ENCODE data around the gene PSMB7.

DNA sequence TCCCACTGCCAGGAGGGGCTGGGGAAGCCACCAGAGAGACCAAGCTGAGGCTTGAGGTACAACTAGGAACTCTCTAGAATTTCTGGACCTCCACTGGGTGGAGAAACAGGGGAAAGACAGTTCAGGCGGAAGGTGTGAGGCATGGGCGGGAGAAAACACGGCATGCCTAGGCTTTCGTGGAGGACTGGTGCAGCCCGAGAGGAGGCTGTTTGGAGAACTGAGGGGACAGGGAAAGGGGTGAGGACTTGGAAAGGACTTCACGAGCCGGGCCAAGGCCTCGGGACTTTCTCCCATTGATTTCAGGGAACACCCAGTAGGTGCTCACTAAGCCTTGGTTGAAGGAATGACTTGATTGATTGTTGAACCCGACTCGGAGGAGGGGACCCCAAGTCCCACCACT, 25.5 kb upstream of the PSMB7 start:
- no peak for TF ChIP-seq CTCF (IDR thresholded peaks at IDR 0.05; ENCODE audit: low read length)
- no peak for TF ChIP-seq EZH2 (IDR thresholded peaks at IDR 0.05; ENCODE audit: borderline replicate concordance, low read length)

Data from OCI-LY1 (cell line).